Measurements from ENCODE around the gene ADAP2. TPM values are rescaled to one million over a fixed set of nuclear protein-coding genes. Genes with fewer than 3 reads are reported as not detected.
"Not testable (repeated sequence)": the region's sequence is repeated elsewhere in the genome, so short reads cannot be mapped to it uniquely, and the experiment has no call there.

ADAP2 gene
- total RNA-seq, 2 experiments from 2014 or later = 1.4 to 2.6 TPM

- Histone ChIP-seq H3K9me3 (ENCODE audit: low read length) (0 out of 2 replicates have a peak, but pooled peaks cover 6% of the 10 kb centered on the region), H3K9me2 (ENCODE audit: insufficient read depth, low read length) (no peaks in the 10 kb centered on the region), H3K79me2 (ENCODE audit: insufficient read depth, low read depth, low read length) (no peaks in the 10 kb centered on the region), H3K27ac (ENCODE audit: low read depth, low read length, poor library complexity, severe bottlenecking) (peak overlapping the region; percentile 27), H3K36me3 (ENCODE audit: insufficient read depth, low read length) (no peaks in the 10 kb centered on the region), H3K4me1 (ENCODE audit: insufficient read depth, low read length, poor library complexity, severe bottlenecking) (peaks cover 48% of the 10 kb centered on the region), H3K4me2 (ENCODE audit: low read length) (peak overlapping the region; percentile 70), H4K20me1 (ENCODE audit: insufficient read depth, low read length) (no peaks in the 10 kb centered on the region), H3K4me3 (ENCODE audit: low read depth, low read length, poor library complexity, severe bottlenecking) (peak overlapping the region; percentile 42), H2AFZ (ENCODE audit: low read length) (peak overlapping the region; percentile 55; the same call in 1 of the 2 replicates)
- intact Hi-C loops (cut with micrococcal nuclease; ENCODE audit: unreplicated experiment) = no loop called here
- ChIA-PET POLR2A (interaction anchor here (0.6 to 0.8 kb wide), 3 partner anchors 11 to 100 kb away, joined by 3 read pairs; no protein-coding TSS in a partner anchor), CTCF (ENCODE audit: unreplicated experiment) (interaction anchor here (1.5 kb wide), 1 partner anchor 9 kb away, joined by 4 read pairs; the partner anchor contains the start of gene RNF135)
- BruUV-seq (replicated peaks) = no TSS peak
- peak; percentile 57 for DNase-seq (ENCODE audit: low spot score)
- no peak for TF ChIP-seq EZH2phosphoT487 (IDR thresholded peaks at IDR 0.05; ENCODE audit: borderline replicate concordance, low read depth, low read length)
- no peak for TF ChIP-seq CTCF (conservative IDR thresholded peaks at IDR 0.05; ENCODE audit: low read length)
These were observed 39.8 kb downstream of the ADAP2 start for GRCh38 chr17:30961209-30962188.

GRCh38 chr17:30964312-30964711 lies 42.6 kb downstream of the ADAP2 start:
- H3K36me3 ChIP-seq (ENCODE audit: insufficient read depth, low read length); CTCF ChIA-PET (ENCODE audit: unreplicated experiment); H3K9me3 ChIP-seq (ENCODE audit: low read length); H3K27ac ChIP-seq (ENCODE audit: low read depth, low read length, poor library complexity, severe bottlenecking); H3K4me2 ChIP-seq (ENCODE audit: low read length); intact Hi-C loops (cut with micrococcal nuclease; ENCODE audit: unreplicated experiment); H2AFZ ChIP-seq (ENCODE audit: low read length); H3K9me2 ChIP-seq (ENCODE audit: insufficient read depth, low read length); H4K20me1 ChIP-seq (ENCODE audit: insufficient read depth, low read length); H3K4me3 ChIP-seq (ENCODE audit: low read depth, low read length, poor library complexity, severe bottlenecking); BruUV-seq (replicated peaks); H3K79me2 ChIP-seq (ENCODE audit: insufficient read depth, low read depth, low read length); DNase-seq (ENCODE audit: low spot score): not testable (repeated sequence)
- POLR2A ChIA-PET = interaction anchor here (0.6 kb wide), 1 partner anchor 1454 kb away, joined by 3 read pairs; no protein-coding TSS in a partner anchor
- H3K4me1 ChIP-seq (ENCODE audit: insufficient read depth, low read length, poor library complexity, severe bottlenecking) = peaks cover 35% of the 10 kb centered on the region

GRCh38 chr17:30964876-30965275 lies 43.1 kb downstream of the ADAP2 start:
- Histone ChIP-seq H3K4me1 (ENCODE audit: insufficient read depth, low read length, poor library complexity, severe bottlenecking) (peaks cover 31% of the 10 kb centered on the region), H2AFZ (ENCODE audit: low read length) (no peak overlapping the region), H3K36me3 (ENCODE audit: insufficient read depth, low read length) (no peaks in the 10 kb centered on the region), H3K4me3 (ENCODE audit: low read depth, low read length, poor library complexity, severe bottlenecking) (no peak overlapping the region), H4K20me1 (ENCODE audit: insufficient read depth, low read length) (no peaks in the 10 kb centered on the region), H3K4me2 (ENCODE audit: low read length) (no peak overlapping the region), H3K27ac (ENCODE audit: low read depth, low read length, poor library complexity, severe bottlenecking) (no peak overlapping the region), H3K79me2 (ENCODE audit: insufficient read depth, low read depth, low read length) (no peaks in the 10 kb centered on the region), H3K9me3 (ENCODE audit: low read length) (no peaks in the 10 kb centered on the region), H3K9me2 (ENCODE audit: insufficient read depth, low read length) (no peaks in the 10 kb centered on the region)
- POLR2A ChIA-PET = no interaction called here
- CTCF ChIA-PET (ENCODE audit: unreplicated experiment) = no interaction called here
- no TSS peak for BruUV-seq (replicated peaks)
- DNase-seq (ENCODE audit: low spot score) = no peak
- intact Hi-C loops (cut with micrococcal nuclease; ENCODE audit: unreplicated experiment) = no loop called here
- TF ChIP-seq CTCF (conservative IDR thresholded peaks at IDR 0.05; ENCODE audit: low read length) (no peak), EZH2phosphoT487 (IDR thresholded peaks at IDR 0.05; ENCODE audit: borderline replicate concordance, low read depth, low read length) (no peak)
